ENCODE measurements around the gene RAB11FIP5.

RAB11FIP5 gene

DNA sequence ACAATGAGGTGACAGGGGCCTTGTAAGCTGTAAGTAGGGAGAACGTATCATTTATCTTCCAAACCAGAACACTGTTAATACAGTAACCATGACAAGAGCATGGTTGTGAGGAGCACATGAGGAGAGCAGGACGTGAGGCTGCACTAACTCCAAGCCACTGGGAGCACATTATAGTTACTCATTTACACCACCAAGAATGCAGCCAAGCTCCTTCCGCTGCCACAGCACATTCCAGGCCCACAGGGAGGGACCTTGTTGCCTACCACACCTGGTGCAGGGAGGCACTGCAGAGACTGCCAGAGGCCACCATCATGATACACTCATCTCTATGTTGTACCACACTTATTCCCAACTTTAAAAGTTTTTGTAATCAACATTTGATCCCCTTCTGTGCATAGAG, 27.8 kb downstream of the RAB11FIP5 start:
- no peak for DNase-seq (ENCODE audit: low spot score)

DNA sequence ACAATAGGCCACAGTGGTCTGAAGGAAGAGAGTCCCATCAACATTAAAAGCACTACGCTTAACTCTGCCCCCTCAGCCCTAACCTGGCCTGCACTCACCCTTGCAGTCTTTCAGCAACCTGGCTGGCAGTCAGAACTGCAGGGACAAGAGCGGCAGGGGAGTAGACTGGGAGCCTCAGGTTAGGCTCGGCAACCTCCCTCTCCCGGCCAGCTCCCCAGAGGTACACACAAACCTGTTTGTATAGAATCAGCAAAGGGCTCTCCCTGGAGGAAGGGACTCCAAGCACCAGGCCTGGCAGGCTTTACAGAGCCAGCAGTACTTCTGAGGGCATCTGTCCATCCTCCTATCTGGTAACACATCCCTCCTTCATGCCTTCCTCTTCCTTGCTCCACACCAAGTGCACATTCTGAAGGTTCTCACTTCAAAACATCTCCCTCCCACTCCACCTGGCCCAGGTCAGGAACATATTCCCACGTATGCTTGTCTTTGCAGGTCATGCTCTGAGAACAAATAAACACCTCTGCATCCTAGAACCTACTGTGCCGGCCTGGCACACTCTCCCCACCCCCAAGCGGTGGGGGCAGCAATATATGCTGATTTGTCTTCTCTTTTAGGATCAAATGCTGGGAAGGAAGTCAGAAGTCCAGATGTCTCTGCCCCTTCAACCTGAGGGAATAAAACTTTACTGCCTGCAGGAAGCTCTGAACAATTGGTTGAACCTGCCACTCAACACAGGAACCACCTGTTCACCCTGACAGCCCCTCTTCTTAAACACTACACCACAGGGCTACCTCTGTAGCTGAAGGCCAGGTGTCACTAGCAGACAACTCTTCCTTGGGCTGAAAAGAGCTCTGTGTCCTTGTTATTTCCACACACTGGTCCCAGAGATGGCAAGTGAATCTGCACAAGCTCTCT, 28.6 kb downstream of the RAB11FIP5 start:
- no peak for DNase-seq (ENCODE audit: low spot score)

DNA sequence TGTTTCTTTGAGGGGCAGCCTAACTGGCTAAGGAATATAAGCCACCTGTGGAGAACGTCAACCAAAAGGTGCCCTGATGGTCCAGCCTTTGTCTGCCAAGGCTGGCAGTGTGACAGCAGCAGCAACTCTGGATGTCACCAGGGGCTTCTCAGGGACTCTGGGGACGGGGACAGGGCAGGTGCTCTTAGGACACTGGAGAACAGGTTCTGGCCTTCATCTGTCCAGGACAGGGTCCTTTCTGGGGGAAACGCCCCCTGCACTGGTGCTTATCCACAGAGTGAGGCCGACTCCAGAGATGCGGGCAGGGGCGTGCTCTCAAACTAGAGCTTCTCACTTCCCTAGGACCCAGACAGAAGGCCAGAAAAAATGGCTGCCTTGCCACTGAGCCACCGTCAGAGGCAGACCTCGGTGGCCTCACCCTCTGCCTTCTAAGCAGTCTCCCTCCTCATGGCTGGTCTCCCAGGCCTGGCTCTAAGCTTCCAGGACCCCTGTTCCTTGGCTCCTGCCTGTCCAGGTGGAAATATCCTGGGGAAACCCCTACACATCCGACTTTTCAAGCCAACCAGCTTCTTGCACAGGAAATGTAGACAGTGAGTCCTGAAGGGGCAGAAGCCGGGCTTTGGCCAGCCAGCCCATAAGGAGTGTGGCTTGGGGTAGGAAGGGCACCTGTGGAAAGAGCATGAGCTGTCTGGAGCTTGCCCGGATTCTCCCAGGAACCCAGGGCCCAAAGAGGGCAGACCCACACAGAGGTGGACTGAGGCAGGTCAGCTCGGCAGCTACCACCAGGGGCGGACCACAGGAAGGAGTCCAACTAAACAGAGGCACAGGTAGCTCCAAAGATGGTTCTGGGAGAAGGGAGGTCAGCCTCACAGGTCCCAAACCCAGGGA, 30.0 kb downstream of the RAB11FIP5 start:
- DNase-seq (ENCODE audit: low spot score), result no peak

DNA sequence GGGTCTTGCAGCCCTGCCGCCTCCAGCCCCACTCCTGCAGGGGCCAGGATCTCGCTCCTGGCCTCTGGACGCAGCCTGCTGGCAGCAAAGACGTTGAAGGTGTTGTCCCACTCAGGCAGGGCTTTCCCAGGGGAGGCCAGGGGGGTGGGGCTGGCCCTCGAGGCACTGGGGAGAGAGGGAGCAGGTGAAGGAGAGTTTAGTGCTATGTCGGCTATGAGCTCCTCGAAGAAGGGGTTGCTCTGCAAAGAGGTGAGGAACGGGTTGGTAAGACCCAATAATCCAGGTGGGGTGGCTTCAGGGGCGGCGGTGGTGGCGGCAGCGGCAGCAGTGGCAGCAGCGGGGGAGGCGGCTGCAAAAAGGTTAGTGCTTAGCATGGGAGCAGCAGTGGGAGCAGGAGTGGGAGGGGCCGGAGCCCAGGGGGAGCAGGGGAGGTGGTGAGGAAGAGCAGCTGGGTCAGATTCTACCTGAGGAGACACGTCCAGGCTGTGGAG, 31.5 kb downstream of the RAB11FIP5 start:
- DNase-seq (ENCODE audit: low spot score), result no peak

DNA sequence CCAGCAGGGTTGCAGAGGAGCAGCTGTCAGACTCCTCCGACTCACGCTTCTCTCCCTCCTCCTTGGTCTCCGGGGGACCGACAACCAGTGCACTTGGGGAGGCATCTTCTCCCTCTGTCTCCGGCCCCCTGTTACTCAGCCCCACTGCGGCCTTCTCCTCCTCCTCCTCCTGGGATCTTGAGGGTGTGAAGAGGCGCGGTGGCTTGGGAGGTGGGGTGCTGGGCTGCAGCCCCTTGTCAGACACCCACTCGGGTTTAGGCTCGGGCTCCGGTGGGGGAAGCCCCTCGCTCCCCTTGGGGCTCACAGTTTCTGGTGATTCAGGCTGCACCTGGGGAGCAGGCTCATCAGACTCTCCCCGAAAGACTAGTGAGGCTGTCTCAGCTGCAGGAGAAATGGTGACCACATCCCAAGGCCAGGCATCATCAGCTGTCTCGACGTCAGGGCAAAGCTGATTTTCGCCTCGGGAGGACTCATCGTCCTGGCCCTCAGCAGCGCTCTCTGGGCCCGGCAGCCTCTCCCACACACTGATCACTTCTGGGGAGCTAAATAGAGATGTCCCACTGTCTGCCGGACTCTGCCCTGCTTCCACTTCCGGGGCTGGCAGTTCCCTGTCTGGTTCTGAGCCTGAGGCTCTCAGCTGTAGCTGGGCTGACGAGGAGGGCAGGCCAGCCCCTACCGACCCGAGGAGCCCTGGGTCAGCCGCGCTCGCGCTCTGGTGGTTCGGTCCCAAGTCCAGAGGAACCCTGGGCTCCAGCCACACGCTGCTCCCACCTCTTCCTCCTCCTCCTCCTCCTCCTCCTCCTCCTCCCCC, 32.2 kb downstream of the RAB11FIP5 start:
- no peak for DNase-seq (ENCODE audit: low spot score)

DNA sequence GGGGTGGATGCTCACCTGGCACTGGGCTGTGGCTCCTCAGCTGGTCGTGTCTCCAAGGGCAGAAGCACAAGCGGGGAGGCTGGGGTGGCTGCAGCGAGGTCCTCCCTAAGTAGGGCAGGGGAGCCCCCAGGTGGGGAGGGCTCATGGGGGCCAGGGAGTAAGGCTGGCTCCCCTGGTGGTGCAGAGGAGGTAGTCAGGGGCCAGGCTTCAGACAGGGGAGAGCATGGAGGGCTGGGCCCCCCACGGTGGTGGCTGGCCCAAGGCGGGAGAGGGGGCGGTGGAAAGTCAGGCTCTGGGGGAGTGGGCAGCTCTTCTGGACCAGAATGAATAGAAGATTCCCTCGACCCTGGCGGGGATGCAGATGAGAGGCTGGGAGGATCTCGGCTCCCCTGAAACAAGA, 33.1 kb downstream of the RAB11FIP5 start:
- no peak for DNase-seq (ENCODE audit: low spot score)

DNA sequence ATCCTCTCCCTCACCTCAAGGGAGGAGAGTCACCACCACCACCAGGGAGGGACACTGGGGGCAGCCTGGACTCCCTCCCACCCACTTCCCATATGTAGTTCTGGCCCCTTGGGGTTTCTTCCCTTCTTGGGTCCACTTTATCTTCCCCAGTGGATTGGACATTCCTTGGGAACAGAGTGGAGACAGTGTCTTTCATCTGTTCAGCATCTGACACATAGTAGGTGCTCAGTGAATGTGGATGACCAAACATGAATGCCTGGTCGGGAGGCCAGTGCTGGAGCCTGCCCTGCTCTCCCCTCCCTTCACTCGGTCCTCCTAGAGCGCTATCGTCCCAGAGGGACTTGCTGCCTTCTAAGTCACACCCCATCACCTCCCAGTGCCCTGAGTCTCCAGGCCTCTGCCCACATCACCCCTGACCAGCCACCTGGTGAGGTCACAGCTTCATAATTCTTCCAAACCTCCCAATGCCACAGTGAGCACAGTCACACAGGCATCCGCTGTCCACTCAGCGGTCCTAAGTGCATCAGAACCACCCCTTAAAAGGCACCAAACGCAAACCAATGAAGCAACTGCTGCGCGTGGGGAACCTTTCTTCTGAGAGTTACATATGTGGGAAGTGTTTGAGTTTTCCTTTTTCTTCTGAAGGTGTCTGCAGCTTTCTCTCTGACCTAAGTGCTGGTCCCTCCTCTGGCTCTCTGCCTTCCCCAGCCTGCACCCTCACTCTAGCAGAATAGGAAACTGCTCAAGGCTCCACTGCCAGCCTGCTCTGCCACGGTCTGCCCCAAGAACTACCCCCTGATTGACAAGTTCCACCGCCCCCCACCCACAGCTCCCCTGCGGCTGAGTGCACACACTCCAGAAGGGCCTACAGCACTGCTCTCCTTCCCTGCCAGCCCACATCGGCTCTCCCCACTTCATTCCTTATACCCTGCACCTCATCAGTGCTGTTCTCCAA, 34.0 kb downstream of the RAB11FIP5 start:
- no peak for DNase-seq (ENCODE audit: low spot score)

DNA sequence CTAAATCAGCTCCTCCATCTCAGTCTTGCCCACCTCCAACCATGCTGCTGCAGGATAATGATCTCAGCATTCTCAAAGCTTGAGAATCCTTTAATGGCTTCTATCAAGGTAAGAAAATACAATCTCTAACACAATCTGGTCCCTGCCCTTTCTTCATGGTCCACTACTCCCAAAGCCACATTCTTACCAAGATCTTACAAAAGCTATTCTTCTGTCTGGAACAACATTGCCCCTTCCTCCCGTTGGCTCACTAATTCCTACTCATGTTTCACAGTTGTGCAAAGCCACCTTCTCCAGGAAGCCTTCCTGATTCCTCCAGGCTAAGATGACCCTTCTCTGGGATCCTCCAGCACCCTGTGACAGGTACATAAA, 35.3 kb downstream of the RAB11FIP5 start:
- no peak for DNase-seq (ENCODE audit: low spot score)

DNA sequence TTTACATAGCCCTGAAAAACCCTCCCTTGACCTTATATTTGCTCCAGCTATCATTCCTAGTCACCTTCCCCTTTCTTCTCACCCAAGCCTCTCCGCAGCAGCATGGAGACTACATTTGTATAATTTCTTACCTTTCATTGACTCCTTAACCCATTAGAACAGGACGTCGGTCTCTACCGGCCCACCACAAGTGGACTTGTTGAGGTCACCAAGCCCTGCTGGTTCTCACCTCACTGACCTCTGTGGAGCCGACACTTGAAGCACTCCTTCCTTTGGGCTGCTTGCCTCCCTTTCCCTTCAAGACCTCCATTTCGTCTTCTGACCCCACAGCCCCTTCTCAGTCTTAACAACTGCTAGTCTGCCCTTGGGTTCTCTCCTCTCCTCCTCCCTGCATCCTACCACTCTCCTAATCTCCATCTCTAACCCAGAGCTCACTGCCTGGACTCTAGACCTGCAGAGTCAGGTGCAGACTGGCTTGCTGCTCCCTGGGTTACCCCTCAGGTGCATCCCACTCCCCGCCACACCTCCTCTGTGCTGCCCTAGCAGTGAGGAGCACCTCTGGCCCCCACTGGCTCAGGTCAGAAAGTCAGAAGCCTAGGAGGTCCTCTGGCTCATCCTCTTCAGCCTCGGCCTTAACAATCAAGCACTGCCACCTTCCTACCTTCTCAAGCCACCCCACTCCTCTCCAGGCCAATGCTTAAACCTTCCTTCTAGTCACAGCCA, 35.9 kb downstream of the RAB11FIP5 start:
- DNase-seq (ENCODE audit: low spot score), result no peak

DNA sequence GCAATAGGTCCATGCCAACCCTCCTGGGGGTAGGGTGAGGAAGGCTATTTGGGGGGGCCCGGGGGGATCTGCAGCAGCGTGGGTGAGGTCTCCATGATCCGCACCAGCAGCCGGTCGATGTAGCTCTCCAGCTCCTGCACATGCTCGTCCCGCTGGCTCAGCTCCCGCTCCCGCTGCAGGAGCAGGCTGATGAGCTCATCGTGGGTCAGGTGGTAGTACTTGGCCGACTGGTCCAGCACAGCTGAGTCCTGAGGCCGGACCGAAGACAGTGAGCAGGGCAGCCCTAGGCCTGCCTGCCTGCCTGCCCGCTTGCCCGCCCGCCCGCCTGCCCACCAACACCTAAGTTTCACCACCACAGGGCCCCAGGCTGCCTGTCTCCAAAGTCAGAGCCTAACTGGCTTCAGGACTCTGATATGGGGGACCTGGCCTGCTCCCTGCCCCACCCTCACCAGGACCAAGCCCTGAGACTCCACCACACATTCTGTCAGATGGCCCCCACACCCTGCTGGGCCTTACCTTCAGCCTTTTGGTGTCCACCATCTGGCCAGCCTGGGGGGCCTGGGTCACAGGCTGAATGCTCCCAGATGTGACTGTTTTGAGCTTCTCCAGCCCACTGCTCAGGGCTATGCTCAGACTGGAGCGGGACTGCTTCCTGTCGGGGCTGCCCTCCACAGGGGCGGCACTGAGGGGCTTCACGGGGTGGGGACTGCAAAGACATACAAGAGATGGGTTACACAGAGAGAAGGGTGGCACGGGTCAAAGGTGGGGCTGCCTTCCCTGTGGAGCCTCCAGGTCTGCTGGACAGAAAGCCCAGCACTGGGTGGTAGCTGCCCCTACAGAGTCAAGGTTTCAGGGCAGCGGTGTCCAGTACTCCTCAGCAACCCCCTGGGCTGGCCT, 37.0 kb downstream of the RAB11FIP5 start:
- DNase-seq (ENCODE audit: low spot score), result peak; percentile 72

DNA sequence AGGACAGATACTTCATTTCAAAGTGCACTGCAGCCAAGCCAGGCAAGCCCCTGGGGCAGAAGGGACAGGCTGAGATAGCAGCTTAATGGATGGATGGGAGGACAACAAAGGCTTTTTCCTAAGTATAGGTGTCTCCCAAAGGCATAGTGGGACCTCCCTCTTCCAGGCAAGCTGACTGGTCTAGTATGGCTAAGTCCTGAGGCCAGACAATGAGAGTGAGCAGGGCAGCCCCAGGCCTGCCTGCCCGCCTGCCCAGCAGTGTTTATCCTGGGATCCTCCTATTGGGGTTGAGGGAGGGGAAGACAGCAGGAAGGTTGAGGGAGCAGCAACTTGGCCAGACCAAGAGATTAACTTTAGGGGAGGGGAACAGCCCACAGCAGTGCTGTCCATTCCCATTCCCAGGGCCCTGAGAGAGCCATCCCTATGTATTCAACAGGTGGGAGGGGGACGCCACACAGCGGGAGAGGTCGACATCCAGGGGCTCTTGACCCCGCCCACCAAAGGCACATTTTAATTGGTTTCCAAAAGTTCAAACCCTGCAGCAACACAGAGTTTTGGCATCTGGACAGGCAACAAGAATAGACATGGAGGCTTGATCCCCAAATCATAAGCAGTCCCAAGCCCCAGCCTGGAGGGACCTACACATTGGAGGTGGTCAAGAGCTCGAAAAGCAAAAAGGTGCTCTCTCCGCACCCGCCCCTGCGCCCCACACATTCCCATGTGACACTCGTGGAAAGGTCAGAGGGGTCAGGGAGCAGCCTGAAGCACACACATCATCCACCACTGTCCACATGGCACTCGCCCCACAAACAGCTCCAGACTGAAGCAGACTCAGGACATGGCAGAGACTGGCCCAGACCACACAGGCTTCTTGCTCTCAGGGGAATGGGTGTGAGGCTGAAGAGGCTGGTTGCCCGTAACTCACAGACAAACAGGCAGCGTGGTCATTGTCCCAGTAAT, 38.4 kb downstream of the RAB11FIP5 start:
- no peak for DNase-seq (ENCODE audit: low spot score)

DNA sequence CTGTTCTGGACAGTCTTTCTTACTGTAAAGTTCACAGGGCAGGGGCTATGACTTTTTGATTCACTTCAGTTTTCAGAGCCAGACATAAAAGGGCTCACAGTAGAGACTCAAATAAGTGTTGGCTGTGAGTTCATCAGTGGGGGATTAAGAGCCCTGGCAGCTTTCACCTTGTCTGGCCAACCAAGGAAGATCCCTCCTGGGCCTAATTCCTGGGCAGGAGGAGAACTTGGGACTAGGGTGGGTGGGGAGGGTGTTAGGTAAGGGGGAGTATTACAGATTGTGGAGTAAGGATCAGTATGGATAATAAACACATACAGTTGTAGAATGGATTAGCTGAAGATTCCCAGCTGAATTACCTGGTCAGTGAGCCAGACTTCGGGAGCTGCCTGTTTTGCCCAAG, 40.3 kb downstream of the RAB11FIP5 start:
- no peak for DNase-seq (ENCODE audit: low spot score)

DNA sequence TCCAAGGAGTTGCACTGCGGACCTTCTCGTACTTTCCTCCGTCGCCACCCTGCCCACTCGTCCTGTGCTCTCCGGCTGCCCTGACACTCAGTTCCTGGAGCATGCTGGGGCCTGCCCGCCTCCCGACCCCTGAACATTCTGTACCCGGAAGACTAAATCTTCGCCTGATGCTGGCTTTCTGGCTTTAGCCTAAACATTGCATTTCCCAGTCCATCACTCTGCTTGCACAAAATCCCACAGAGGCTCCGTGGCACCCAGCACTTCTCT, 40.7 kb downstream of the RAB11FIP5 start:
- DNase-seq (ENCODE audit: low spot score), result no peak

DNA sequence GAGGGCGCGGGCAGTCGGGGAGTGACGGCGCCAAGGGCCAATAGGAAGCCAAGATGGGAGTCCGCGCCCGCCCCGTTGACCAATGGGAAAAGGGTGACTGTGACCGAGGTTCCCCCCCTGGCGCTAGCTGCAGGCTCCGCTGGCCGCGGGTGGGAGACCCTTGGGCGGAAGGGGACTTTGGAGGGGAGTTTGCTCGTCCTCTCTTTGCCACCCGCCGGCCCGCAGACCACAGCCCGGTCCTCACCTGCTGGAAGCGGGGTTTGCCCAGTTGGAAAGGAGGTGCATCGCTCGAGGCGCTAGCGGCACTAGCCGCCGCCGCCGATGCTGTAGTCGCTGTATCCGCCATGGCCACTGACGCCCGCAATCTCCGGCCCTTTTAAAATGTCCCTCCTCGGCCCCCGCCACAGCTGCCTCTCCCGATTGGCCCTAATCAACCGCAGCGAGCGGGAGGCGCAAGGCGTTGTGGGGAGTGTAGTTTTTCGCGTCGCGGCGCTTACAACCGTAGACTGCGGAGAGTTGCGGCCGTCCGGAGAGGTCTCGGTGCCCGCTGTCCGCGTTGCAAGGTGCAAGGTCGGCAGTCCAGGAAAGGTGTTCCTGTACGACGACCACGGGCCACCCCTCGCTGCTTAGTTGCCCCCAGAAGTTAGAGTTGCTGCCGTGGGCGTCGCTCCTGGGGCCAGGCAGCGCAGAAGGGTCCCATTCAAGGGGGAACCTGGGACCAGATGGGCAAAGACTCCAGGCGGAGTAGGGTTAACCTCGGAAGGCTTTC, 41.2 kb downstream of the RAB11FIP5 start, which contains the start of gene SFXN5:
TSS of gene SFXN5 (minus strand) at position 353 of the 769 bp plus-strand sequence. CDS start at position 346, 7 bp downstream.
- peak; percentile 96 for DNase-seq (ENCODE audit: low spot score)

DNA sequence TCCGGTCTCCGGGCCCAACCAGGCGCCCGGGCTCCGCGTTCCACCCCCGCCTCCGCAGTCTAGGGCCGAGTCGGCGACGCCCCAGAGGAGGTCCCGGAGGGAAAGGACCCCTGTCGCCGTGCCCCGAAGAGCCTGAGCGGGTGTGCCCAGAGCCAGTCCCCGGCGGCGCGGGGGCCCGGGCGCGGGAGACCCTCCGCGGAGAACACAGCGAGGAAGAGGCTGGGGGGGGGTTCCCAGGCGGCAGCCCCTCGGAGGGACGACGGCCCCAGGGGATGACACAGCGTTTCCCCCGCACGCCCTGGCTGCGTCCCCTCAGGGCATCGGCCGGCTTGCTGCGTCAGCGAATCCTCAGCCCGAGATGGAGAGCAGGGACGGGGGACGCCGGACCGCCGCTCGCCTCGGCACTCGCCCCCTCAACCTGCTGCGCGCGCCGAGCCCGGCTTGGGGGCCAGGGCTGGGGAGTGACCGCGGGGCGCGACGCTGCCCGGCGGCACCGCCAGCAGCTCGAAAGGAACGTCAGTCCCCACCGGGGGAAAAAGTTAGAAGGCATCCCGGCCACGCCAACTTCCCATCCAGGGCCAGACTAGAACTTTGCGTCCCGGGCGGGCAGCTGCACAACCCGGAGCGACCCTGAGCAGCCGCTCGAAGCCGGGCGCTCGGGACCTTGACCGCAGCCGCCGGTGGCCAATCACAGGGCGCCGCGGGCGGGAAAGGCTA, 41.9 kb downstream of the RAB11FIP5 start:
- DNase-seq (ENCODE audit: low spot score), result no peak

DNA sequence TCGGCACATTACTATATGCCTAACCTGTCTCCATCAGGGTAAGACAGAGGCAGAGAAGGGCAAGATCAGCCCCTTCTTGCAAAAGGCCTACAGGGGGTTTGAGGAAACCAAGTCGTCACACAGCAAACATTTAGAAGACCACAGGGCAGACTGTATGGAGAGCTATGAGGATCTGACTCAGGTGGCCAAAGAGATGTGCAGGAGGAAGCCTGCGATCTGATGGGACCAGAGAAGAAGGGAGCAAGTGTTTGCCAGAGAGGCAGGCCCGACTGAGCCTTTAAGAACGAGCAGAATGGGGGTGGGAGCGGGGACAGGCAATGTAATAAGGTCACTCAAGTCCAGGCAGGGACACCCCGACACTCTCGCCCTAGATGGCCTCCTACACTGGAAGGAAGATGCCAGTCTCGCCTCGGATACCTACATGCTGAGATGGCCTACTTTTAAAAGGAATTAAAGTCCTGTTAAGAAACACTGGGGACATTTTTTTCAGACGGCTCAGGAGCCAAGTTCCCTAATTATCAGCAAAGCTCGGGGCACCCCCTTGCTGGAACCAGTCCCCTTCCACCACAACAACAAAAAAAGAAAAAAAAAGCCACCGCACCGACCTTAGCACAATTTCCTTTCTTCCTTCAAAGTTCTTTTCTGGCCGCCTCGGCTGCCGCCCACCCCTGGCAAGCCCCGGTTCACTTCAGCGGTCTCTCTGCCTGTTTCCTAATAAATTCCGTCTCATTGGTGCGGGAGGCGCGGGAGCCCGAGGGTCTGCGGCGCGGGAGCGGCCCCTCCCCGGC, 42.7 kb downstream of the RAB11FIP5 start:
- no peak for DNase-seq (ENCODE audit: low spot score)
